Endothelial cell (in vitro differentiated cells): ENCODE results near the gene SF3B5. TPM values are rescaled to one million over a fixed set of nuclear protein-coding genes. Genes with fewer than 3 reads are reported as not detected.

Experiments used
- DNase-seq: peaks from one replicate; pipeline ENCODE4 v3.0.0; 2021; ENCODE audit warnings: low spot score
- H3K27ac Mint-ChIP-seq: one replicate; pipeline ENCODE4 v1.8.0; 2021; ENCODE audit warnings: mixed read lengths, inconsistent platforms; ENCODE audit not compliant: unreplicated experiment
- H3K27me3 Mint-ChIP-seq: one replicate; pipeline ENCODE4 v1.8.0; 2021; ENCODE audit warnings: mild to moderate bottlenecking, moderate library complexity, mixed read lengths, inconsistent platforms; ENCODE audit not compliant: unreplicated experiment
- H3K36me3 Mint-ChIP-seq: one replicate; pipeline ENCODE4 v1.8.0; 2021; ENCODE audit warnings: mild to moderate bottlenecking, low read depth, mixed read lengths, inconsistent platforms; ENCODE audit not compliant: unreplicated experiment
- H3K4me1 Mint-ChIP-seq: one replicate; pipeline ENCODE4 v1.8.0; 2021; ENCODE audit warnings: mild to moderate bottlenecking, mixed read lengths, inconsistent platforms; ENCODE audit not compliant: unreplicated experiment
- H3K4me3 Mint-ChIP-seq: one replicate; pipeline ENCODE4 v1.8.0; 2021; ENCODE audit warnings: mild to moderate bottlenecking, mixed read lengths, inconsistent platforms; ENCODE audit not compliant: unreplicated experiment
- H3K9me3 Mint-ChIP-seq: one replicate; pipeline ENCODE4 v1.8.0; 2021; ENCODE audit warnings: mixed read lengths, inconsistent platforms; ENCODE audit not compliant: unreplicated experiment
- CTCF ChIP-seq: fragments of 200-600 bp; sonication (generic); IDR thresholded peaks from one replicate; pipeline ENCODE4 v1.5.0; 2021; ENCODE audit warnings: antibody characterized with exemption; ENCODE audit not compliant: unreplicated experiment
- total RNA-seq: library from RNA; stranded (reverse); fragmentation: NEBNext Ultra II Directional; extraction: Animal tissue kit (Norgen Biotek cat#: 25700); gene quantifications from one replicate; pipeline ENCODE4 v1.2.1, GENCODE V29; 2021; ENCODE audit not compliant: unreplicated experiment

Gene SF3B5
- total RNA-seq, 1 donor from 2014 or later, result 113 TPM

- H3K4me3 Mint-ChIP-seq, result no peak overlapping the region
- no peaks in the 10 kb centered on the region for H3K27me3 Mint-ChIP-seq
- H3K27ac Mint-ChIP-seq, result no peak overlapping the region
- H3K4me1 Mint-ChIP-seq, result no peaks in the 10 kb centered on the region
- H3K36me3 Mint-ChIP-seq, result no peaks in the 10 kb centered on the region
- TF ChIP-seq CTCF, result no peak
- H3K9me3 Mint-ChIP-seq, result no peaks in the 10 kb centered on the region
- DNase-seq, result no peak
Observed at GRCh38 chr6:144140867-144141266, 45.5 kb upstream of the SF3B5 start.

- Mint-ChIP-seq H3K36me3 (no peaks in the 10 kb centered on the region), H3K4me1 (no peaks in the 10 kb centered on the region), H3K27me3 (no peaks in the 10 kb centered on the region), H3K9me3 (no peaks in the 10 kb centered on the region), H3K4me3 (no peak overlapping the region), H3K27ac (no peak overlapping the region)
- no peak for TF ChIP-seq CTCF
- DNase-seq, result no peak
Observed at GRCh38 chr6:144139817-144140216, 44.4 kb upstream of the SF3B5 start.

- no peaks in the 10 kb centered on the region for H3K27me3 Mint-ChIP-seq
- TF ChIP-seq CTCF, result no peak
- no peak overlapping the region for H3K4me3 Mint-ChIP-seq
- H3K27ac Mint-ChIP-seq, result no peak overlapping the region
- no peak for DNase-seq
- no peaks in the 10 kb centered on the region for H3K9me3 Mint-ChIP-seq
- H3K4me1 Mint-ChIP-seq, result no peaks in the 10 kb centered on the region
- no peaks in the 10 kb centered on the region for H3K36me3 Mint-ChIP-seq
Observed at GRCh38 chr6:144138542-144138941, 43.2 kb upstream of the SF3B5 start.

GRCh38 chr6:144134737-144135136 lies 39.4 kb upstream of the SF3B5 start:
- no peaks in the 10 kb centered on the region for H3K4me1 Mint-ChIP-seq
- no peak overlapping the region for H3K27ac Mint-ChIP-seq
- H3K4me3 Mint-ChIP-seq, result no peak overlapping the region
- no peaks in the 10 kb centered on the region for H3K9me3 Mint-ChIP-seq
- no peak for DNase-seq
- peaks cover 1% of the 10 kb centered on the region for H3K27me3 Mint-ChIP-seq
- H3K36me3 Mint-ChIP-seq, result no peaks in the 10 kb centered on the region
- no peak for TF ChIP-seq CTCF

- Mint-ChIP-seq H3K27ac (no peak overlapping the region), H3K36me3 (no peaks in the 10 kb centered on the region), H3K4me1 (no peaks in the 10 kb centered on the region), H3K9me3 (no peaks in the 10 kb centered on the region), H3K27me3 (peaks cover 1% of the 10 kb centered on the region), H3K4me3 (no peak overlapping the region)
- DNase-seq, result no peak
- TF ChIP-seq CTCF, result no peak
Observed at GRCh38 chr6:144134176-144134575, 38.8 kb upstream of the SF3B5 start.
